22Rv1 (cell line): ENCODE results near the gene FAM20A.

Source experiments
- CTCF ChIP-seq: fragments of 450-650 bp; IDR thresholded peaks from 2 replicates; pipeline ENCODE4 v1.5.1; 2017; ENCODE audit warnings: mild to moderate bottlenecking
- ZFX ChIP-seq: fragments of 450-650 bp; IDR thresholded peaks from 2 replicates; pipeline ENCODE4 v1.6.1; 2017; ENCODE audit warnings: antibody characterized with exemption, borderline replicate concordance

GRCh38 chr17:68592682-68593641 lies 8.2 kb downstream of the FAM20A start:
- no peak for TF ChIP-seq CTCF
- TF ChIP-seq ZFX: no peak
